ENCODE data around the gene MSI2. TPM values are rescaled to one million over a fixed set of nuclear protein-coding genes. Genes with fewer than 3 reads are reported as not detected.

MSI2 gene
- total and polyA plus RNA-seq, 2 donors (not counting 3 experiments of a cell fraction or from before 2014, with no cell fraction given), result 20.9 to 59.3 TPM

- BruUV-seq (replicated peaks), result no TSS peak
- intact Hi-C loops (cut with micrococcal nuclease), result no loop called here
- FAIRE-seq, result no peak
Observed at GRCh38 chr17:57588086-57588485, 331.8 kb downstream of the MSI2 start.

More at GRCh38 chr17:57588086-57588485, 331.8 kb downstream of the MSI2 start:
- TF ChIP-seq MAX (IDR thresholded peaks at IDR 0.05; ENCODE audit: insufficient read depth, insufficient read length) (no peak), JUN (IDR thresholded peaks at IDR 0.05; ENCODE audit: borderline replicate concordance, insufficient read depth, insufficient read length, low read depth) (no peak), POLR2A (IDR thresholded peaks at IDR 0.05; ENCODE audit: low read depth, low read length) (no peak), POLR2AphosphoS5 (IDR thresholded peaks at IDR 0.05; ENCODE audit: insufficient read depth, low read depth, low read length) (no peak), MYC (IDR thresholded peaks at IDR 0.05; ENCODE audit: low read depth, low read length) (no peak), CTCF (IDR thresholded peaks at IDR 0.05; ENCODE audit: extremely low read depth in 1 of 2, insufficient read depth in 1 of 2, low read depth in 1 of 2, low read length in 2 of 2) (no peak), EZH2 (IDR thresholded peaks at IDR 0.05; ENCODE audit: borderline replicate concordance, low read depth, low read length, severe bottlenecking) (no peak), GATA2 (IDR thresholded peaks at IDR 0.05; ENCODE audit: insufficient read depth, insufficient read length, low read depth, low read length) (no peak), FOS (IDR thresholded peaks at IDR 0.05; ENCODE audit: borderline replicate concordance, insufficient read depth, low read length) (no peak)
- H3K27me3 ChIP-seq (ENCODE audit: control insufficient read depth in 2 of 2, insufficient read depth in 2 of 2, low read length in 2 of 2), result peaks cover 0 to 8% of the 10 kb centered on the region in 2 experiments
- no peak overlapping the region for H3K4me3 ChIP-seq (replicated peaks in 1 of 3; ENCODE audit: insufficient read depth in 1 of 3, low read depth in 1 of 3, low read length in 3 of 3)
- H4K20me1 ChIP-seq (replicated peaks; ENCODE audit: control insufficient read depth, extremely low read depth, insufficient read depth, low read length), result peaks cover 4% of the 10 kb centered on the region
- H3K4me1 ChIP-seq (ENCODE audit: control insufficient read depth, extremely low read depth, insufficient read depth, low read length), result no peaks in the 10 kb centered on the region
- no peaks in the 10 kb centered on the region for H3K9me1 ChIP-seq (replicated peaks; ENCODE audit: control insufficient read depth, extremely low read depth, insufficient read depth, low read length)
- H3K9ac ChIP-seq (replicated peaks; ENCODE audit: extremely low read depth, insufficient read depth, low read length), result no peak overlapping the region
- no peaks in the 10 kb centered on the region for H3K79me2 ChIP-seq (ENCODE audit: control insufficient read depth, insufficient read depth, low read length)
- no peaks in the 10 kb centered on the region for H3K36me3 ChIP-seq (ENCODE audit: control insufficient read depth in 2 of 2, extremely low read depth in 1 of 2, insufficient read depth in 2 of 2, low read length in 2 of 2)
- ChIA-PET POLR2A (no interaction called here), CTCF (interaction anchor here (0.9 to 2.2 kb wide), 5 partner anchors 7 to 345 kb away, joined by 3 to 10 read pairs (median 3); no protein-coding TSS in a partner anchor)
- no peak overlapping the region for H2AFZ ChIP-seq (ENCODE audit: low read depth, low read length)
- H3K9me3 ChIP-seq (replicated peaks; ENCODE audit: control insufficient read depth, insufficient read depth, low read length), result no peaks in the 10 kb centered on the region
- no peak for DNase-seq (ENCODE audit: low read depth, low spot score)
- no peak overlapping the region for H3K4me2 ChIP-seq (ENCODE audit: insufficient read depth, low read length)
- dilution Hi-C loops (cut with MboI; ENCODE audit: extremely low pct_ligation_motif_present, low sequenced_read_pairs), result no loop called here
- no peak overlapping the region for H3K27ac ChIP-seq (ENCODE audit: insufficient read depth, low read depth, low read length)

All from endothelial cell of umbilical vein (primary cell).